CMK (cell line): ENCODE data around the gene LMNTD1.
"Not testable (repeated sequence)": the region's sequence is repeated elsewhere in the genome, so short reads cannot be mapped to it uniquely, and the experiment has no call there.

Source experiments
- DNase-seq: peaks from one replicate; pipeline ENCODE4 v3.0.0-alpha.2; 2010; ENCODE audit warnings: low read depth

Gene LMNTD1

GRCh38 chr12:25488956-25489870 is 63.9 kb downstream of the LMNTD1 start:
- not testable (repeated sequence) for DNase-seq

GRCh38 chr12:25482625-25483024 is 70.5 kb downstream of the LMNTD1 start:
- DNase-seq = no peak

GRCh38 chr12:25480145-25480544 is 72.9 kb downstream of the LMNTD1 start:
- no peak for DNase-seq

GRCh38 chr12:25477217-25477616 is 75.9 kb downstream of the LMNTD1 start:
- no peak for DNase-seq

- no peak for DNase-seq
These were observed 80.6 kb downstream of the LMNTD1 start for GRCh38 chr12:25472453-25472852.

- no peak for DNase-seq
These were observed 83.2 kb downstream of the LMNTD1 start for GRCh38 chr12:25469861-25470260.

GRCh38 chr12:25469368-25469767 is 83.7 kb downstream of the LMNTD1 start:
- no peak for DNase-seq

GRCh38 chr12:25463521-25463920 is 89.6 kb downstream of the LMNTD1 start:
- no peak for DNase-seq

GRCh38 chr12:25463005-25463404 is 90.1 kb downstream of the LMNTD1 start:
- DNase-seq = no peak

GRCh38 chr12:25459541-25459951 is 93.5 kb downstream of the LMNTD1 start:
- no peak for DNase-seq

- no peak for DNase-seq
These were observed 95.0 kb downstream of the LMNTD1 start for GRCh38 chr12:25458047-25458552.

GRCh38 chr12:25456474-25456873 is 96.6 kb downstream of the LMNTD1 start:
- DNase-seq = no peak

- DNase-seq = no peak
These were observed 97.4 kb downstream of the LMNTD1 start for GRCh38 chr12:25455696-25456095.

- DNase-seq = no peak
These were observed 104.1 kb downstream of the LMNTD1 start for GRCh38 chr12:25449007-25449406.

- no peak for DNase-seq
These were observed 106.0 kb downstream of the LMNTD1 start for GRCh38 chr12:25447046-25447445.

- DNase-seq = no peak
These were observed 114.4 kb downstream of the LMNTD1 start for GRCh38 chr12:25438638-25439037.

- DNase-seq = no peak
These were observed 116.7 kb downstream of the LMNTD1 start for GRCh38 chr12:25436206-25437030.

GRCh38 chr12:25435431-25435830 is 117.7 kb downstream of the LMNTD1 start:
- DNase-seq = no peak

- no peak for DNase-seq
These were observed 118.6 kb downstream of the LMNTD1 start for GRCh38 chr12:25434515-25434914.

- no peak for DNase-seq
These were observed 119.3 kb downstream of the LMNTD1 start for GRCh38 chr12:25433581-25434325.

GRCh38 chr12:25433024-25433423 is 120.1 kb downstream of the LMNTD1 start:
- DNase-seq = no peak
